ENCODE measurements around the gene STX4.

The STX4 gene

GRCh38 chr16:31085411-31085810, 52.1 kb downstream of the STX4 start:
- DNase-seq: no peak

- DNase-seq: no peak
These were observed 52.7 kb downstream of the STX4 start for GRCh38 chr16:31085873-31086628.

DNA sequence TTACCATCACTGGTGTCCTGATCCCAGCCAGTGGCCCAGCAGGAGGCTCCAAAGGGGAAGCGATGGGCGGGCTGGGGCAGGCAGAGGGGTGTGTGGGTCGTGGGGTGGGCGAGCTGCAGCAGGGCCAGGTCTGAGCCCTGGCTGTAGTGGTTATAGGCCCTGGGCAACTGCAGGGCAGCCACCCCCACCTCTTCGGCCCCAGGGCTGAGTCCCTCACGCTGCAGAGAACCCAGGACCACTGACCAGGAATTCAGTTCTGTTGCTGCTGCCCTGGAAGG, 53.2 kb downstream of the STX4 start:
- no peak for DNase-seq

GRCh38 chr16:31087481-31087880, 54.1 kb downstream of the STX4 start:
- no peak for DNase-seq

GRCh38 chr16:31087971-31088370, 54.6 kb downstream of the STX4 start:
- no peak for DNase-seq

GRCh38 chr16:31088459-31089183, 55.3 kb downstream of the STX4 start, which contains the start of gene PRSS53:
Gene PRSS53 (minus strand): TSS chr16:31088943. CDS start chr16:31088809, 134 bp downstream.
- DNase-seq: no peak

DNA sequence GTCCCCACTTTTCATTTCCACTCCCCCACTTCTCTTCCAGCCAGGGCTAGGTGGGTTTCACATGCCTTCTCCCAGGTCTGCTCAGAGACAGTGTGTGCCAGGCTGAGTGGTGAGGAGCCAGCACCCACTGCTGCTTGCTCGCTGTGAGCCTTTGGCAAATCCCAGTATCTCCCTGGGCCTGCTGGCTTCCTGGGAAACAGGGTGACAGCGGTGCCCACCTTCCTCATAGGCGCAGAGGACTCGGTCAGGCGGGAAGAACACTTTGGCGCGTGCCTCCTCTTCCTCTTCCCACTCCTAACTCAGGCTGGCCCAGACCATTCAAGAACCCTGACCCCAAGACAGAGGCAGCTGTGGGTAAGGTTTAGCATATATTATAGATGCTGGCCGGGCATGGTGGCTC, 55.8 kb downstream of the STX4 start:
- no peak for DNase-seq

All from stimulated activated CD4-positive, alpha-beta T cell treated with anti-CD3 and anti-CD28 coated beads, Interleukin-2, amount 100 ng/mL, for 24 hours (primary cell).